CD14-positive monocyte (primary cell): ENCODE measurements around the gene UPF3A. TPM values are rescaled to one million over a fixed set of nuclear protein-coding genes. Genes with fewer than 3 reads are reported as not detected.

Experiments used
- DNase-seq, 3 donors: peaks; one replicate each; pipeline ENCODE4 v3.0.0-alpha.2; 2011 to 2022
- H2AFZ ChIP-seq: 2 replicates; pipeline ENCODE4 v1.6.0; 2012; ENCODE audit warnings: mild to moderate bottlenecking, low read depth, low read length, inconsistent platforms; ENCODE audit not compliant: insufficient read depth, poor library complexity, severe bottlenecking
- H3K27ac ChIP-seq, 2 donors: 1 replicate in 1 of 2; 2 replicates in 1 of 2; pipeline ENCODE4 v1.5.1; 2012 to 2013; ENCODE audit warnings: low read length in 2 of 2, control low read depth in 1 of 2, inconsistent platforms in 1 of 2, low read depth in 1 of 2, mild to moderate bottlenecking in 1 of 2
- H3K27me3 ChIP-seq, 2 donors: one replicate each; pipeline versions ENCODE4 v1.6.0 to v1.6.1; 2011 to 2013; ENCODE audit warnings: low read length in 2 of 2; ENCODE audit not compliant: control insufficient read depth in 2 of 2, insufficient read depth in 2 of 2
- H3K36me3 ChIP-seq, 2 donors: replicated peaks in 1 of 2; 1 replicate in 1 of 2; 2 replicates in 1 of 2; pipeline versions ENCODE4 v1.5.1 to v1.6.1; 2012 to 2013; ENCODE audit warnings: low read length in 2 of 2, control low read depth in 1 of 2, inconsistent platforms in 1 of 2, mild to moderate bottlenecking in 1 of 2; ENCODE audit not compliant: insufficient read depth in 2 of 2, control insufficient read depth in 1 of 2
- H3K4me1 ChIP-seq, 2 donors: 1 replicate in 1 of 2; 2 replicates in 1 of 2; pipeline versions ENCODE4 v1.5.1 to v1.6.1; 2012 to 2013; ENCODE audit warnings: low read length in 2 of 2, control low read depth in 1 of 2, inconsistent platforms in 1 of 2, mild to moderate bottlenecking in 1 of 2, moderate library complexity in 1 of 2; ENCODE audit not compliant: insufficient read depth in 2 of 2, control insufficient read depth in 1 of 2
- H3K4me2 ChIP-seq: replicated peaks from 2 replicates; pipeline ENCODE3; 2012; ENCODE audit warnings: low read length, moderate library complexity, mild to moderate bottlenecking; ENCODE audit not compliant: poor library complexity, severe bottlenecking; ENCODE audit errors: extremely low read depth
- H3K4me3 ChIP-seq, 3 experiments: fragments of 200-600 bp in 1 of 3; sonication (generic) in 1 of 3; replicated peaks in 1 of 3; 1 replicate in 2 of 3; 2 replicates in 1 of 3; pipeline ENCODE4 v1.5.1; 2011 to 2013; ENCODE audit warnings: low read length in 3 of 3, mild to moderate bottlenecking in 3 of 3, control low read depth in 2 of 3, low read depth in 2 of 3, inconsistent platforms in 1 of 3, moderate library complexity in 1 of 3
- H3K79me2 ChIP-seq: 2 replicates; pipeline ENCODE4 v1.6.0; 2012; ENCODE audit warnings: mild to moderate bottlenecking, control low read depth, inconsistent platforms, low read length, moderate library complexity; ENCODE audit not compliant: insufficient read depth
- H3K9ac ChIP-seq: 2 replicates; pipeline ENCODE4 v1.6.0; 2017; ENCODE audit warnings: low read length, mild to moderate bottlenecking; ENCODE audit not compliant: insufficient read depth, poor library complexity, severe bottlenecking
- H3K9me3 ChIP-seq, 2 donors: replicated peaks in 1 of 2; 1 replicate in 1 of 2; 2 replicates in 1 of 2; pipeline versions ENCODE4 v1.5.1 to v1.6.1; 2012 to 2013; ENCODE audit warnings: low read length in 2 of 2, control low read depth in 1 of 2; ENCODE audit not compliant: control insufficient read depth in 1 of 2, insufficient read depth in 1 of 2
- H4K20me1 ChIP-seq: 2 replicates; pipeline ENCODE4 v1.6.0; 2012; ENCODE audit warnings: mild to moderate bottlenecking, low read length, control low read depth, moderate library complexity; ENCODE audit not compliant: insufficient read depth
- H3K27ac Mint-ChIP-seq, 7 donors: one replicate each; pipeline ENCODE4 v1.8.0; 2020; ENCODE audit warnings: mild to moderate bottlenecking in 7 of 7, mixed read lengths in 7 of 7, moderate library complexity in 6 of 7, inconsistent platforms in 2 of 7
- H3K27me3 Mint-ChIP-seq, 3 donors: one replicate each; pipeline ENCODE4 v1.8.0; 2021 to 2022; ENCODE audit warnings: low read depth in 3 of 3, mild to moderate bottlenecking in 3 of 3, mixed read lengths in 3 of 3, moderate library complexity in 3 of 3, inconsistent platforms in 1 of 3
- H3K36me3 Mint-ChIP-seq, 2 donors: one replicate each; pipeline ENCODE4 v1.8.0; 2020; ENCODE audit warnings: mixed read lengths in 2 of 2, inconsistent platforms in 1 of 2, mild to moderate bottlenecking in 1 of 2
- H3K4me1 Mint-ChIP-seq: one replicate; pipeline ENCODE4 v1.8.0; 2020; ENCODE audit warnings: mild to moderate bottlenecking, mixed read lengths
- H3K4me3 Mint-ChIP-seq, 2 donors: one replicate each; pipeline ENCODE4 v1.8.0; 2020; ENCODE audit warnings: mild to moderate bottlenecking in 2 of 2, mixed read lengths in 2 of 2, moderate library complexity in 1 of 2
- H3K9me3 Mint-ChIP-seq, 7 donors: one replicate each; pipeline ENCODE4 v1.8.0; 2020 to 2022; ENCODE audit warnings: mixed read lengths in 7 of 7, mild to moderate bottlenecking in 6 of 7, moderate library complexity in 6 of 7, inconsistent platforms in 2 of 7
- WGBS: methylation state at CpG from one replicate; pipeline ENCODE4 v1.1.5; 2013; ENCODE audit warnings: missing lambda C conversion rate; ENCODE audit not compliant: insufficient coverage; 5-methylcytosine and 5-hydroxymethylcytosine counted together
- intact Hi-C, 2 donors: fragments of 100-400 bp; cut with micrococcal nuclease; formaldehyde crosslinking; loops; one replicate each; pipeline versions ENCODE4 v1.15.0 to v1.15.1; 2023
- polyA plus RNA-seq, 3 donors: library from polyadenylated mRNA; depleted of rRNA in 1 of 3; unstranded in 2 of 3; stranded (reverse) in 1 of 3; fragments of 300-500 nt in 2 of 3; fragments of >200 nt in 1 of 3; fragmentation: Illumina TruSeq in 2 of 3; gene quantifications; 1 replicate in 2 of 3; 2 replicates in 1 of 3; pipeline ENCODE4 v1.2.3, GENCODE V29; 2012 to 2021
- TF ChIP-seq, protein P1 (sequence below): fragments of 200-600 bp; IDR thresholded peaks from one replicate; pipeline ENCODE4 v1.8.0; 2022; ENCODE audit warnings: antibody characterized with exemption, mild to moderate bottlenecking

UPF3A gene
- polyA plus RNA-seq, 3 donors: 6.1 to 39.1 (median 7.0) TPM

GRCh38 chr13:114235697-114236096, 45.7 kb upstream of the UPF3A start:
- peak overlapping the region; percentile 90 for H3K9ac ChIP-seq
- intact Hi-C loops: no loop called here
- no peaks in the 10 kb centered on the region for H3K9me3 ChIP-seq
- H3K27me3 ChIP-seq: no peaks in the 10 kb centered on the region
- DNase-seq: no peak
- H3K36me3 Mint-ChIP-seq: peaks cover 28 to 34% of the 10 kb centered on the region in 2 donors
- H4K20me1 ChIP-seq: peaks cover 9% of the 10 kb centered on the region
- H3K4me2 ChIP-seq: peak overlapping the region; percentile 83
- H3K79me2 ChIP-seq: peaks cover 23% of the 10 kb centered on the region
- H3K4me1 ChIP-seq: peaks cover 16 to 23% of the 10 kb centered on the region in 2 donors
- H3K36me3 ChIP-seq: peaks cover 41 to 42% of the 10 kb centered on the region in 2 donors
- H3K27ac ChIP-seq: peak overlapping the region in 1 of 2 donors; percentile 77
- H3K4me3 ChIP-seq: peak overlapping the region; percentile 62 to 84 (median 81)
- TF ChIP-seq, protein P1, sequence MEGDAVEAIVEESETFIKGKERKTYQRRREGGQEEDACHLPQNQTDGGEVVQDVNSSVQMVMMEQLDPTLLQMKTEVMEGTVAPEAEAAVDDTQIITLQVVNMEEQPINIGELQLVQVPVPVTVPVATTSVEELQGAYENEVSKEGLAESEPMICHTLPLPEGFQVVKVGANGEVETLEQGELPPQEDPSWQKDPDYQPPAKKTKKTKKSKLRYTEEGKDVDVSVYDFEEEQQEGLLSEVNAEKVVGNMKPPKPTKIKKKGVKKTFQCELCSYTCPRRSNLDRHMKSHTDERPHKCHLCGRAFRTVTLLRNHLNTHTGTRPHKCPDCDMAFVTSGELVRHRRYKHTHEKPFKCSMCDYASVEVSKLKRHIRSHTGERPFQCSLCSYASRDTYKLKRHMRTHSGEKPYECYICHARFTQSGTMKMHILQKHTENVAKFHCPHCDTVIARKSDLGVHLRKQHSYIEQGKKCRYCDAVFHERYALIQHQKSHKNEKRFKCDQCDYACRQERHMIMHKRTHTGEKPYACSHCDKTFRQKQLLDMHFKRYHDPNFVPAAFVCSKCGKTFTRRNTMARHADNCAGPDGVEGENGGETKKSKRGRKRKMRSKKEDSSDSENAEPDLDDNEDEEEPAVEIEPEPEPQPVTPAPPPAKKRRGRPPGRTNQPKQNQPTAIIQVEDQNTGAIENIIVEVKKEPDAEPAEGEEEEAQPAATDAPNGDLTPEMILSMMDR: no peak
- peaks cover 15% of the 10 kb centered on the region for H3K4me1 Mint-ChIP-seq
- H3K27ac Mint-ChIP-seq: peak overlapping the region in 5 of 7 donors; percentile 0 to 81 (median 74)
- 61% methylated on average over 9 of the region's 10 CpGs for WGBS
- peaks cover 2 to 7% (median 4%) of the 10 kb centered on the region in 3 donors for H3K27me3 Mint-ChIP-seq
- H3K9me3 Mint-ChIP-seq: no peaks in the 10 kb centered on the region
- H3K4me3 Mint-ChIP-seq: peak overlapping the region; percentile 78 to 86
- H2AFZ ChIP-seq: peak overlapping the region; percentile 90

DNA sequence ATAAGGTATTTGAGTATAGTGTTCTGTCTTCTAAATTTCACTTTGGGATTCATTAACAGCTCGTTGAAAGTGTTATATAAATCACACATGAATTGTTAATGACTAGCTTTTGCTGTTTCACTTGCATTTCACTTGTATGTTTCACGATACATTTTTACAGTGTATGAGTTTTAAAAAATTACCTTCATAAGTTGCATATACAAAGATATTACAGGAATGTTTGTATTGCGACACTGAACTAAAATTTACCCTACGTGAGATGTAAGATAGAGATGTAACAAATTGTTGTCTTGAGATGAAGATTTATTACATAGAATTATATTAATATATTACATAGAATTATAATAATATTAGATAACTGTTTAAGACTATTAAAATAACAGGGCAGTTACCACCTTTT, 45.2 kb upstream of the UPF3A start:
- H4K20me1 ChIP-seq: peaks cover 9% of the 10 kb centered on the region
- peaks cover 33 to 39% of the 10 kb centered on the region in 2 donors for H3K36me3 Mint-ChIP-seq
- peak overlapping the region; percentile 78 to 86 for H3K4me3 Mint-ChIP-seq
- H3K4me2 ChIP-seq: peak overlapping the region; percentile 83
- TF ChIP-seq, protein P1: no peak
- H3K27ac Mint-ChIP-seq: peak overlapping the region in 1 of 7 donors; percentile 75
- H3K9me3 ChIP-seq: no peaks in the 10 kb centered on the region
- peaks cover 23% of the 10 kb centered on the region for H3K79me2 ChIP-seq
- H3K4me1 ChIP-seq: peaks cover 16 to 21% of the 10 kb centered on the region in 2 donors
- H3K36me3 ChIP-seq: peaks cover 46 to 47% of the 10 kb centered on the region in 2 donors
- no peaks in the 10 kb centered on the region for H3K9me3 Mint-ChIP-seq
- DNase-seq: no peak
- intact Hi-C loops: no loop called here
- WGBS: no CpG with 5 or more reads among the region's 4 CpGs
- no peak overlapping the region for H2AFZ ChIP-seq
- peaks cover 15% of the 10 kb centered on the region for H3K4me1 Mint-ChIP-seq
- H3K4me3 ChIP-seq: peak overlapping the region in 1 of 3 experiments; percentile 84
- peak overlapping the region in 1 of 2 donors; percentile 77 for H3K27ac ChIP-seq
- no peaks in the 10 kb centered on the region for H3K27me3 ChIP-seq
- no peak overlapping the region for H3K9ac ChIP-seq
- peaks cover 1 to 5% (median 2%) of the 10 kb centered on the region in 3 donors for H3K27me3 Mint-ChIP-seq
